GM04503 (cell line): ENCODE data around the gene NLGN4Y.
"Not testable (repeated sequence)": the region's sequence is repeated elsewhere in the genome, so short reads cannot be mapped to it uniquely, and the experiment has no call there.

Experiments
- DNase-seq: peaks from one replicate; pipeline ENCODE4 v3.0.0-alpha.2; 2012; ENCODE audit warnings: low read depth

Gene NLGN4Y

DNA sequence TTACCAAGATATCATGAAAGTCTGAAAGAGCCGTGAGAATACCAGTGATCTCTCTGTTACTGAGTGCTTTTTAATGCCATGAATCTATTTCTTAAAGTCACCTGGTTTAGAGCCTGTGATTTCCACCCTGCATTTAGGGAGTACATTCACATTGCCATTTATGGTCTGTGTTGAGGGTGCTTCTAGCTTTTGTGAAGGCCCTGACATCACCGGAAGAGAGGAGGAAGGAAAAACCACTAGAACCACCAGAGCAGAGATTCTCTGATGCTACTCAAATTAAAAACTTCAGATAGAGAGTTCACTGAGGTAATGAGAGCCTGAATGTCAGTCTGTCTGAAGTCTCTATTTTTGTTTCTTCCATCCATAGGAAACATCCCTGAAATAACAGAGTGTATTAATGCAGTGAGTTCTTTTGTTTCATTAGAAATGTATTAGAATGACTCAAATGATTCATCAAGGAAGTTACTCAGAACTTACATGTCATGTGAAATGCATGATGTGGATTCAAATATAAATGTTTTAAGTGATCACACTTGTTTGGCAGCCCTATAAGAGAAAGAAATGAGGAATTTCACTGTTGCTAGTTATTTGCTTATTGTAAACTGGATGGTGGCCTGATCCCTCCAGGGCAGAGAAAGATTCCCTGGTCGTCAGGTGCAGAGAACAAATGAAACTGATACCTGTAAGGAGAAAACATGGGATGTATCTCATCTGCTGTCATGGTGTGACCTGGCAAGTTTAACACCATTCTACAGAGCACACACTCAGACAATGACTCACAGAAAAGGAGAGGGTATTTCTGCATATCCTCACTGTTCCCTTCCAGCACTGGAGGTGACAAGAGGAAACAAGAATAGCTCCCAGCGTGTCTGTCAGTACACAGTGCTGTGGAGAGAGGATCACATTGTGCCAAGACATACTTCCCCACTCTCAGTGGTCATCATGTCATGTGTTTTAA, 310.1 kb downstream of the NLGN4Y start:
- DNase-seq = no peak

- no peak for DNase-seq
These were observed 313.1 kb downstream of the NLGN4Y start for GRCh38 chrY:14837466-14837865.

GRCh38 chrY:14850734-14851133, 326.4 kb downstream of the NLGN4Y start:
- no peak for DNase-seq

DNA sequence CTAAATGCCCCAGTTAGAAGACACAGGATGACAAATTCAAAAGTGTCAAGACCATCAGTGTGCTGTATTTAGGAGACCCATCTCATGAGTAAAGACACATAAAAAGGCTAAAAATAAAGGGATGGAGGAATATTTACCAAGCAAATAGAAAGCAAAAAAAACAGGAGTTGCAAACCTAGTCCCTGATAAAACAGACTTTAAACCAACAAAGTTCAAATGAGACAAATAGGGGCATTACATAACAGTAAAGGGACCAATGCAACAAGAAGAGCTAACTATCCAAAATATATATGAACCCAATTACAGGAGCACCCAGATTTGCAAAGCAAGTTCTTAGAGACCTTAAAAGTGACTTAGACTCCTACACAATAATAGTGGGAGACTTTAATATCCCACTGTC, 336.1 kb downstream of the NLGN4Y start:
- no peak for DNase-seq

GRCh38 chrY:14861033-14861432, 336.7 kb downstream of the NLGN4Y start:
- DNase-seq = not testable (repeated sequence)

DNA sequence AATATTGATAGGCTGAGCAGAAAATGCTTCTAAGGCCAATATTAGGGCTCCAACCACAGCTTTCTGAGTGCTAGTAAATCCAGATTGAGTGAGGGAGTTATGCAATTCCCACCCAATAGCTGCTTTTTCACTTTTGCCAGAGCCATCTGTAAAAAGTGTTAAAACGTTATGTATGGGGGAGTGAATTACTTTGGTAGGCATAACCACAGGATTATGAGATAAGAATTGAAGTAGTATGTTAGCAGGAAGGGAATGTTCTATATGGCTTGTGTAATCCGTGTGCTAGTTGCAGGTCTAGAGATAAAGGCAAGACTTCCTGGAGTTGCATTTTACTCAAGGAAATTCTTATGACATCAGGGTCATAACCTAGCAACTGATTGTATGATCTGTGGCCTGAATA, 347.6 kb downstream of the NLGN4Y start:
- no peak for DNase-seq
